Endothelial cell (in vitro differentiated cells): ENCODE measurements around the gene SETD5. TPM values are rescaled to one million over a fixed set of nuclear protein-coding genes. Genes with fewer than 3 reads are reported as not detected.

Source experiments
- DNase-seq: peaks from one replicate; pipeline ENCODE4 v3.0.0; 2021; ENCODE audit warnings: low spot score
- H3K27ac Mint-ChIP-seq: one replicate; pipeline ENCODE4 v1.8.0; 2021; ENCODE audit warnings: mixed read lengths, inconsistent platforms; ENCODE audit not compliant: unreplicated experiment
- H3K27me3 Mint-ChIP-seq: one replicate; pipeline ENCODE4 v1.8.0; 2021; ENCODE audit warnings: mild to moderate bottlenecking, moderate library complexity, mixed read lengths, inconsistent platforms; ENCODE audit not compliant: unreplicated experiment
- H3K36me3 Mint-ChIP-seq: one replicate; pipeline ENCODE4 v1.8.0; 2021; ENCODE audit warnings: mild to moderate bottlenecking, low read depth, mixed read lengths, inconsistent platforms; ENCODE audit not compliant: unreplicated experiment
- H3K4me1 Mint-ChIP-seq: one replicate; pipeline ENCODE4 v1.8.0; 2021; ENCODE audit warnings: mild to moderate bottlenecking, mixed read lengths, inconsistent platforms; ENCODE audit not compliant: unreplicated experiment
- H3K4me3 Mint-ChIP-seq: one replicate; pipeline ENCODE4 v1.8.0; 2021; ENCODE audit warnings: mild to moderate bottlenecking, mixed read lengths, inconsistent platforms; ENCODE audit not compliant: unreplicated experiment
- H3K9me3 Mint-ChIP-seq: one replicate; pipeline ENCODE4 v1.8.0; 2021; ENCODE audit warnings: mixed read lengths, inconsistent platforms; ENCODE audit not compliant: unreplicated experiment
- total RNA-seq: library from RNA; stranded (reverse); fragmentation: NEBNext Ultra II Directional; extraction: Animal tissue kit (Norgen Biotek cat#: 25700); gene quantifications from one replicate; pipeline ENCODE4 v1.2.1, GENCODE V29; 2021; ENCODE audit not compliant: unreplicated experiment
- TF ChIP-seq, protein P1 (sequence below): fragments of 200-600 bp; sonication (generic); IDR thresholded peaks from one replicate; pipeline ENCODE4 v1.5.0; 2021; ENCODE audit warnings: antibody characterized with exemption; ENCODE audit not compliant: unreplicated experiment

SETD5 gene
- total RNA-seq, 1 donor from 2014 or later = 246 TPM

DNA sequence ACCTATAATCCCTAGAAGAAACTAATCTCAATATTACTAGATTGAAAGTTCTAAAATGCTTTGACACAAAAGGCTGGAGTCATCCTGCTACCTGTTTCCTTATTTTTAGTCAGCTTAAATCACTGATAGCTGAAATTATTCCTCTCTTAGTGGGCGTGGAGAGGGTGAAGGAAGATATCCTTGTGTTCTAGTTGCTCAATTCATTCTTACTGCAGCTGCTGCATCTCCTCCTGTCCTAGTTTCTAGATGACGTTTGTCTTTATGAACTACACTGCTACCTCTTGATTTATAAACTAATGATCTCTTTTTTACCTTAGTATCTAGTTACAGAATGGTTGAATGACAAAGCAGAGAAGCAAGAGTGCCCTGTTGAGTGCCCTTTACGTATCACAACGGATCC lies 50.7 kb downstream of the SETD5 start:
- H3K9me3 Mint-ChIP-seq = no peaks in the 10 kb centered on the region
- no peak for DNase-seq
- H3K27ac Mint-ChIP-seq = no peak overlapping the region
- H3K36me3 Mint-ChIP-seq = peaks cover 49% of the 10 kb centered on the region
- peak overlapping the region; percentile 4 for H3K4me3 Mint-ChIP-seq
- no peaks in the 10 kb centered on the region for H3K4me1 Mint-ChIP-seq
- H3K27me3 Mint-ChIP-seq = no peaks in the 10 kb centered on the region
- TF ChIP-seq, protein P1, sequence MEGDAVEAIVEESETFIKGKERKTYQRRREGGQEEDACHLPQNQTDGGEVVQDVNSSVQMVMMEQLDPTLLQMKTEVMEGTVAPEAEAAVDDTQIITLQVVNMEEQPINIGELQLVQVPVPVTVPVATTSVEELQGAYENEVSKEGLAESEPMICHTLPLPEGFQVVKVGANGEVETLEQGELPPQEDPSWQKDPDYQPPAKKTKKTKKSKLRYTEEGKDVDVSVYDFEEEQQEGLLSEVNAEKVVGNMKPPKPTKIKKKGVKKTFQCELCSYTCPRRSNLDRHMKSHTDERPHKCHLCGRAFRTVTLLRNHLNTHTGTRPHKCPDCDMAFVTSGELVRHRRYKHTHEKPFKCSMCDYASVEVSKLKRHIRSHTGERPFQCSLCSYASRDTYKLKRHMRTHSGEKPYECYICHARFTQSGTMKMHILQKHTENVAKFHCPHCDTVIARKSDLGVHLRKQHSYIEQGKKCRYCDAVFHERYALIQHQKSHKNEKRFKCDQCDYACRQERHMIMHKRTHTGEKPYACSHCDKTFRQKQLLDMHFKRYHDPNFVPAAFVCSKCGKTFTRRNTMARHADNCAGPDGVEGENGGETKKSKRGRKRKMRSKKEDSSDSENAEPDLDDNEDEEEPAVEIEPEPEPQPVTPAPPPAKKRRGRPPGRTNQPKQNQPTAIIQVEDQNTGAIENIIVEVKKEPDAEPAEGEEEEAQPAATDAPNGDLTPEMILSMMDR = no peak

DNA sequence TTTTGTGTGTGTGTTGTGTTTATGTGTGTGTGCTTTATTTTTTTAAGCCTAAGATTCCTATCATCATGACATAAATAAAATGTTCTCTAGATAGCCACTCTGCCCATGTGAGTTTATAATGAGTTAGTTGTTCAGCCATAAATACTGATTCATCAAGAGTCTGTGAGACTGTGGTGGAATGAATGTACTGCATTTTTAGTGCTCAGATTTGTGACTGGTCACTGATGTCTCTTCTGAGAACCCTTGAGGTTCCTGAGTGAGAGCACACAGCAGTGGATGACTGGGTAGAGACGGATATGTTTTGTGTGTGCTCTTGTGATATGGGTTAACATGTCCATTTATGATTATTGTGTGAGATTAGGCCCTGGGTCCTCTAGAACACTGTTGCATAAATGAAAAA lies 51.2 kb downstream of the SETD5 start:
- DNase-seq = no peak
- Mint-ChIP-seq H3K27ac (no peak overlapping the region), H3K4me1 (no peaks in the 10 kb centered on the region), H3K4me3 (peak overlapping the region; percentile 4), H3K36me3 (peaks cover 45% of the 10 kb centered on the region), H3K9me3 (no peaks in the 10 kb centered on the region), H3K27me3 (no peaks in the 10 kb centered on the region)
- TF ChIP-seq, protein P1 = no peak

DNA sequence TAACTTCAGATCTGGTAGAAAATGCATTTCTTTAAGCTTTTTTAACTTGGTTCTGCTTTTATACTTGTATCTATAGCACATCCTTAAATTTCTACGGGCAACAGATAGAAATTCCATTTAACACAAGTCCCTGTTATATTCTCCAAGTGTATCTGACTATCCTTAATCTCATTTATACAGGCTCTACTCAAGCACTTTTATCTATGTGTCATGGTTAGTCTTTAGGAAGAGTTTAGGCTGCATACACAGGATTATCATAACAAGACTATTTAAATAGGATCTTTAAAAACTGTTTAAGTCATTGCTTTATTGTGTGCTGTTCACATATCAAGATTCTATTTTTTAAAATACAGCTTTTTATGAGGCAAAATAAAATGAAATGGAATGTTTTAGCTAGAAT lies 52.7 kb downstream of the SETD5 start:
- Mint-ChIP-seq H3K36me3 (peaks cover 40% of the 10 kb centered on the region), H3K27me3 (no peaks in the 10 kb centered on the region), H3K4me3 (no peak overlapping the region), H3K27ac (no peak overlapping the region), H3K9me3 (no peaks in the 10 kb centered on the region), H3K4me1 (no peaks in the 10 kb centered on the region)
- TF ChIP-seq, protein P1 = no peak
- DNase-seq = no peak

DNA sequence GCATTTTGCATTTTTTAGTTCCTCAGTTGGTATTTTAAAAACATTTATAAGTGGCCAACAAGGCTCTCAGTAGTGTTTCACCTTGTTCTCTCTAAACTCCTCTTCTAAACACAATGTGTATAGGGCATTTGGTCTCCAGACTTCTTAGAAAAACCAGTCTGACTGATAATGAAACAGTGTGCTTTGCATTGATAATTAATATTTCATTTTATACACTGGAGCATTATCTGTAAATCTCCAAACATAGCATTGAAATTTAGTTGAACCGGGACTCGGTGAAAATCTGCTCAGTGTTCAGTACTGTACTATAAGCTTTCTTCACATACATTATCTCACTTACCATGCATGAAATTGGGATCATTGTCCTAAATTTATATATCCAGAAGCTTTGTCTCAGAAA lies 53.6 kb downstream of the SETD5 start:
- DNase-seq = no peak
- Mint-ChIP-seq H3K27ac (no peak overlapping the region), H3K4me1 (peaks cover 3% of the 10 kb centered on the region), H3K9me3 (no peaks in the 10 kb centered on the region), H3K36me3 (peaks cover 35% of the 10 kb centered on the region), H3K27me3 (no peaks in the 10 kb centered on the region), H3K4me3 (no peak overlapping the region)
- TF ChIP-seq, protein P1 = no peak

DNA sequence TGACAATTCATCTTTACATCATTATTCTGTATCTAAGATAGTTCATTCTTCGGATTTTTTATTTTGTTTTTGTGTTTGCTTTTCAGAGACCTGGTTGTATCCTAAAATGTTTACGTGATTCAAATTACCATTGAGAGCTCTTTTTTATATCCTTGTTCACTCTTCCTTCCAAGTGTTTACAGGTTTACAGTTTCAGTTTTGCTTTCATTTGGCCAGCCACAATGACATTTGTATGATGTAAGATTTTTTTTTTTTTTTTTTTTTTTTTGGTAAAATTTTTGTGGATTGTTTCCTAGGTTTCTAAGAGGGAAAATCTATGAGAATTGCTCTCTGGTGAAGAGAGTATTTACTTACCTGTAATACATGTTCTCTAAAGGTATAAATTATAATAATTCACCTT lies 55.0 kb downstream of the SETD5 start:
- Mint-ChIP-seq H3K4me1 (peaks cover 3% of the 10 kb centered on the region), H3K27ac (no peak overlapping the region), H3K9me3 (no peaks in the 10 kb centered on the region), H3K36me3 (peaks cover 35% of the 10 kb centered on the region), H3K27me3 (no peaks in the 10 kb centered on the region), H3K4me3 (no peak overlapping the region)
- no peak for DNase-seq
- TF ChIP-seq, protein P1 = no peak
